SJCRH30 (cell line): Measurements from ENCODE around the gene FASLG. TPM values are rescaled to one million over a fixed set of nuclear protein-coding genes. Genes with fewer than 3 reads are reported as not detected.

ENCODE experiments used
- DNase-seq, 2 experiments: peaks; one replicate each; pipeline ENCODE4 v3.0.0-alpha.2; 2015 to 2020
- H3K27ac ChIP-seq: fragments of 250-450 bp; sonication (Bioruptor Pico); 2 replicates; pipeline ENCODE4 v1.5.1; 2020; ENCODE audit warnings: mild to moderate bottlenecking, moderate library complexity
- H3K27me3 ChIP-seq: fragments of 250-450 bp; sonication (Bioruptor Pico); 2 replicates; pipeline ENCODE4 v1.5.1; 2020; ENCODE audit warnings: mild to moderate bottlenecking, moderate library complexity
- H3K36me3 ChIP-seq: fragments of 250-450 bp; sonication (Bioruptor Pico); 2 replicates; pipeline ENCODE4 v1.5.1; 2020; ENCODE audit warnings: mild to moderate bottlenecking, moderate library complexity
- H3K4me1 ChIP-seq: fragments of 250-450 bp; sonication (Bioruptor Pico); 2 replicates; pipeline ENCODE4 v1.5.1; 2020; ENCODE audit warnings: mild to moderate bottlenecking, moderate library complexity
- H3K4me3 ChIP-seq: fragments of 250-450 bp; sonication (Bioruptor Pico); 2 replicates; pipeline ENCODE4 v1.5.1; 2020; ENCODE audit warnings: mild to moderate bottlenecking, moderate library complexity
- H3K9me3 ChIP-seq: fragments of 250-450 bp; sonication (Bioruptor Pico); replicated peaks from 2 replicates; pipeline ENCODE4 v1.5.1; 2020; ENCODE audit warnings: mild to moderate bottlenecking, moderate library complexity
- total RNA-seq: library from RNA; depleted of rRNA; stranded (reverse); fragments of >200 nt; shearing (Covaris generic); gene quantifications from 2 replicates; pipeline ENCODE4 v1.2.3, GENCODE V29; 2014

The FASLG gene
- total RNA-seq, 1 experiment from 2014 or later, result not detected

- H3K36me3 ChIP-seq, result no peaks in the 10 kb centered on the region
- H3K27ac ChIP-seq, result no peak overlapping the region
- no peaks in the 10 kb centered on the region for H3K9me3 ChIP-seq
- no peak for DNase-seq
- no peaks in the 10 kb centered on the region for H3K27me3 ChIP-seq
- H3K4me1 ChIP-seq, result no peaks in the 10 kb centered on the region
- no peak overlapping the region for H3K4me3 ChIP-seq
Observed at GRCh38 chr1:172630868-172631267, 28.0 kb upstream of the FASLG start.

- Histone ChIP-seq H3K4me1 (peaks cover 8% of the 10 kb centered on the region; the same call in 1 of the 2 replicates), H3K4me3 (no peak overlapping the region), H3K27ac (no peak overlapping the region), H3K27me3 (no peaks in the 10 kb centered on the region), H3K36me3 (no peaks in the 10 kb centered on the region), H3K9me3 (no peaks in the 10 kb centered on the region)
- DNase-seq, result no peak
Observed at GRCh38 chr1:172637522-172637921, 21.4 kb upstream of the FASLG start.

GRCh38 chr1:172638249-172638648, 20.7 kb upstream of the FASLG start:
- Histone ChIP-seq H3K36me3 (no peaks in the 10 kb centered on the region), H3K27ac (no peak overlapping the region), H3K9me3 (no peaks in the 10 kb centered on the region), H3K4me3 (no peak overlapping the region), H3K4me1 (peaks cover 15% of the 10 kb centered on the region), H3K27me3 (no peaks in the 10 kb centered on the region)
- DNase-seq, result no peak

GRCh38 chr1:172638885-172639831, 19.7 kb upstream of the FASLG start:
- Histone ChIP-seq H3K27me3 (no peaks in the 10 kb centered on the region), H3K4me3 (no peak overlapping the region), H3K9me3 (no peaks in the 10 kb centered on the region), H3K27ac (no peak overlapping the region), H3K36me3 (no peaks in the 10 kb centered on the region), H3K4me1 (peaks cover 24% of the 10 kb centered on the region)
- DNase-seq, result peak in 1 of 2 experiments; percentile 23

DNA sequence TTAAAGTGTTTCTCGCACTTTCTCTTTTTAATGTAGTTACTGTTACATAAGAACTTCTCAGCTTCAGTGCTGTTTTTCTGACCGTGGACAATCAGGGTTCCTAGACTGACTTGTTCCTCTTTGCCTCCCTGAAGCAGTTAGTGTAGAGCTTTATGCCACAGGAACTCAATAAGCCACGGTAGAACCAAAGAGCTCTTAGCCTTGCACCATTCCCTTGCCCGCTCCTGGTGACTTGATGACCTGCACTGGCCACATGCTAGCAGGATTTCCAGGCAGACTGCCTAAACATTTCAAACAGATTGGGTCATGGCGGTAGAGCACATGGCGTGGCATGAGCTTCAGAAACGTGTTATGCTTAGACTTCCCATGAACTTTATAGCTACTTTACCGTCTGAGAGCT, 18.8 kb upstream of the FASLG start:
- Histone ChIP-seq H3K27ac (no peak overlapping the region), H3K27me3 (no peaks in the 10 kb centered on the region), H3K36me3 (no peaks in the 10 kb centered on the region), H3K4me1 (peaks cover 25% of the 10 kb centered on the region), H3K4me3 (no peak overlapping the region), H3K9me3 (no peaks in the 10 kb centered on the region)
- DNase-seq, result no peak

GRCh38 chr1:172641492-172641891, 17.4 kb upstream of the FASLG start:
- no peaks in the 10 kb centered on the region for H3K27me3 ChIP-seq
- peak; percentile 31 to 63 for DNase-seq
- H3K36me3 ChIP-seq, result no peaks in the 10 kb centered on the region

DNA sequence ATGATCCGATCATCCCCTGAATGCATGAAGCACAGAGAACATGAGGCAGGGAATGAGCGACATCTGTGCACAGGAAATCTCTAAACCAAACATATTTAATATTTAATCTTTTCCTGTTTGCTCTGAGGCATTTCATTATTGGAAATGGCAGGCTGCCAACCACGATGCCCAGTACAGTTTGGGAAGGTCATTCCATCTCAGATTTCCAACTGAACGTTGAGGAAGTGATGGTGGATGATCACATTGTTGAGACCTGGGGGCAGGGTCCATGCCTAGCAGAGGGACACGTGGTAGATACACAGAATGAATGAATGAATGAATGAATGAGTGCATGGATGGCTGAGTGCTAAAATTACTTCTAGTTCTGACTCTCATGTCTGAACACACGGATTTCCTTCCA, 15.9 kb upstream of the FASLG start:
- H3K4me1 ChIP-seq, result peaks cover 27% of the 10 kb centered on the region
- H3K36me3 ChIP-seq, result no peaks in the 10 kb centered on the region
- peak; percentile 51 to 81 for DNase-seq
- no peaks in the 10 kb centered on the region for H3K27me3 ChIP-seq
- H3K4me3 ChIP-seq, result no peak overlapping the region
- H3K9me3 ChIP-seq, result no peaks in the 10 kb centered on the region
- no peak overlapping the region; the same call in 1 of the 2 replicates for H3K27ac ChIP-seq

More at GRCh38 chr1:172641492-172641891, 17.4 kb upstream of the FASLG start:
- no peaks in the 10 kb centered on the region for H3K9me3 ChIP-seq
- no peak overlapping the region for H3K27ac ChIP-seq
- no peak overlapping the region for H3K4me3 ChIP-seq
- peaks cover 25% of the 10 kb centered on the region for H3K4me1 ChIP-seq

- Histone ChIP-seq H3K27ac (no peak overlapping the region), H3K4me3 (no peak overlapping the region), H3K36me3 (no peaks in the 10 kb centered on the region), H3K9me3 (no peaks in the 10 kb centered on the region), H3K4me1 (peaks cover 22% of the 10 kb centered on the region), H3K27me3 (no peaks in the 10 kb centered on the region)
- no peak for DNase-seq
Observed at GRCh38 chr1:172646653-172647052, 12.2 kb upstream of the FASLG start.

- Histone ChIP-seq H3K4me3 (no peak overlapping the region), H3K4me1 (peaks cover 22% of the 10 kb centered on the region), H3K36me3 (no peaks in the 10 kb centered on the region), H3K9me3 (no peaks in the 10 kb centered on the region), H3K27ac (no peak overlapping the region), H3K27me3 (no peaks in the 10 kb centered on the region)
- no peak for DNase-seq
Observed at GRCh38 chr1:172647110-172647564, 11.8 kb upstream of the FASLG start.

GRCh38 chr1:172647987-172648386, 10.9 kb upstream of the FASLG start:
- no peak overlapping the region for H3K4me3 ChIP-seq
- H3K27ac ChIP-seq, result no peak overlapping the region
- H3K27me3 ChIP-seq, result no peaks in the 10 kb centered on the region
- no peaks in the 10 kb centered on the region for H3K36me3 ChIP-seq
- DNase-seq, result no peak
- no peaks in the 10 kb centered on the region for H3K9me3 ChIP-seq
- peaks cover 15% of the 10 kb centered on the region for H3K4me1 ChIP-seq

DNA sequence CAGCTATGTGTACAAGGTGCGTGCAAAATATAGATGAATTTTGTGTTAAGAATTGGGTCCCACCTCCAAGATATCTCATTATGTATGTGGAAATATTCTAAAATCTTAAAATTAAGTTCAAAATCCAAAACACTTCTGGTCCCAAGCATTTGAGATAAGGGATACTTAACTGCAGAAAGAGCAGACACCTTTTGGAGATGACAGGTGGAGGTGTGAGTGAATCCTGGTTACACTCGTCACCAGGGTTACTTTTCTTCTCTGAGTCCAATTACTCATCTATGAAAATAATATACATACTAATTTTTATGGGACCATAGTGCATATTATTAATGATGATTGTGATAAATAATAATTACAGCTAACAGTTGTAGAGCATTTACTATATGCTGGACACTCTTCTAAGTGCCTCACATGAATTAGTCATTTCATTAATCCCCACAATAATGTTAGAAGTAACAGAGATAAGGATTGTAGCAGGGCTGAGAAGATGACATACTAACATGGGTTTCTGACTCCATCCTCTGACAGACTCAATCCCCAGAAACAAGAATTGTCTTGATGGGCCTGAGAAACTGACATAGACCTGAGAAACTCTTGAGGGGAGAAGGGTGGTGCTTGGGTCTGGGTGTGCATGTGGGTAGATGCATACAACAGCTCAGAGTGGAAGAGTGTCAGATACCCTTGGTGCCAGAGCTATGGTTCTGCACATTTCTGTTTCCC, 8.3 kb upstream of the FASLG start:
- Histone ChIP-seq H3K36me3 (no peaks in the 10 kb centered on the region), H3K4me1 (peaks cover 2% of the 10 kb centered on the region; the same call in 1 of the 2 replicates)

DNA sequence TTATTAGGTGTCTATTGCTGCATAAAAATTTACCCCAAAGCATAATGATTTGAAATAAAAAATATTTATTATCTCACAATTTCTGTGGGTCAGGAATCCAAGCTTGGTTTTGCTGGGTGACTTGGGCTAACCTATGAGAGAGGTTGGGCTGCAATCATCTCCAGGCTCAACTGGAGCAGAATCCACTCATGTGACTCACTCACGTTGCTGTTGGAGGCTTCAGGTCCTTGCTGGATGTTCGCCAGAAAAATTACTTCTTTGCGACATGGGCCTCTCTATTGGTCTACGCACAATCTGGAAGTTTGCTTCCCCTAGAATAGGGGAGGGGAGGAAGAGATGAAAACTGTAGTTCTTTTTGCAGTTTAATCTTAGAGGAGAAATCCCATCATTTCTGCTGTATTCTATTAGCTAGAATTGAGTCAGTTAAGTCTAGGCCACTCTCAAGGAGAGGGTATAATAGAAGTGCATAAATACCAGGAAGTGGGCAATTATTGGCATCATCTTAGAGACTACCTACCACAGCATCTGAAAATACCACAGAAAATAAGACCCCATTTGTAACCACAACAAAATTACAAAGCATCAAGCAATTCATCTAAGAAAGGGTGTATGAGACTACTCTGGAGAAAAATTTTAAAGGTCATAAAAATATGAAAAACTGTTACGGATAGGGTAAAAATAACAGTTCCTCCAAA, 5.7 kb upstream of the FASLG start:
- H3K27ac ChIP-seq, result no peak overlapping the region
- DNase-seq, result no peak
- H3K36me3 ChIP-seq, result no peaks in the 10 kb centered on the region
- H3K4me1 ChIP-seq, result no peaks in the 10 kb centered on the region
- H3K27me3 ChIP-seq, result no peaks in the 10 kb centered on the region
- no peak overlapping the region for H3K4me3 ChIP-seq
- no peaks in the 10 kb centered on the region for H3K9me3 ChIP-seq

More for the DNA sequence above, 8.3 kb upstream of the FASLG start:
- Histone ChIP-seq H3K9me3 (no peaks in the 10 kb centered on the region), H3K4me3 (no peak overlapping the region), H3K27me3 (no peaks in the 10 kb centered on the region), H3K27ac (no peak overlapping the region)
- no peak for DNase-seq

- DNase-seq, result no peak
- H3K27ac ChIP-seq, result no peak overlapping the region
Observed at GRCh38 chr1:172654535-172654934, 4.4 kb upstream of the FASLG start.

GRCh38 chr1:172656576-172656975, 2.3 kb upstream of the FASLG start:
- no peaks in the 10 kb centered on the region for H3K4me1 ChIP-seq
- H3K27me3 ChIP-seq, result no peaks in the 10 kb centered on the region
- H3K9me3 ChIP-seq, result no peaks in the 10 kb centered on the region
- no peak for DNase-seq
- H3K27ac ChIP-seq, result no peak overlapping the region
- no peak overlapping the region for H3K4me3 ChIP-seq
- no peaks in the 10 kb centered on the region for H3K36me3 ChIP-seq

More at GRCh38 chr1:172654535-172654934, 4.4 kb upstream of the FASLG start:
- Histone ChIP-seq H3K27me3 (no peaks in the 10 kb centered on the region), H3K4me3 (no peak overlapping the region), H3K9me3 (no peaks in the 10 kb centered on the region), H3K36me3 (no peaks in the 10 kb centered on the region), H3K4me1 (no peaks in the 10 kb centered on the region)
